ENCODE results near the gene CSNK1G1. TPM values are rescaled to one million over a fixed set of nuclear protein-coding genes. Genes with fewer than 3 reads are reported as not detected.

Gene CSNK1G1
- total RNA-seq, 2 donors from 2014 or later: 3.5 to 4.8 TPM

DNA sequence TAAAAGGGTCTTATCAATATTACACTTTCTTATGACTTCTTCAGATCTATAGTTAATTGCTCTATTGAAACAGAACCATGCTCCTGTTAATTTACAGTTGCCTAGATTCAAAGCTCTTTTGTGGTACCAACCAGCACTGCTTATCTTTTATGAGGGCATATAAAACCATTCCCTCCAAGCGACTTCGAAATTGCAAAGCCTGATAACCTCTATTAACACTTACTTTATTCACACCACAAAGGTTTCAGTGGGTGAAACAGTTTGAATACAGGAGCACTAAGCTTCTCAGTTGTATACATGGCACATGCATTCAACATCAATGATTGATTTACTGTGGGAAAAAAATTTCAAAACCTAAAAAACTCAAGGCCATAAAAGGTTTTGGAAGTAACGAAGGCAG is 118.3 kb downstream of the CSNK1G1 start:
- H3K27ac ChIP-seq: no peak overlapping the region
- no peaks in the 10 kb centered on the region for H3K27me3 ChIP-seq
- no peaks in the 10 kb centered on the region for H3K36me3 ChIP-seq
- TF ChIP-seq, protein P1, sequence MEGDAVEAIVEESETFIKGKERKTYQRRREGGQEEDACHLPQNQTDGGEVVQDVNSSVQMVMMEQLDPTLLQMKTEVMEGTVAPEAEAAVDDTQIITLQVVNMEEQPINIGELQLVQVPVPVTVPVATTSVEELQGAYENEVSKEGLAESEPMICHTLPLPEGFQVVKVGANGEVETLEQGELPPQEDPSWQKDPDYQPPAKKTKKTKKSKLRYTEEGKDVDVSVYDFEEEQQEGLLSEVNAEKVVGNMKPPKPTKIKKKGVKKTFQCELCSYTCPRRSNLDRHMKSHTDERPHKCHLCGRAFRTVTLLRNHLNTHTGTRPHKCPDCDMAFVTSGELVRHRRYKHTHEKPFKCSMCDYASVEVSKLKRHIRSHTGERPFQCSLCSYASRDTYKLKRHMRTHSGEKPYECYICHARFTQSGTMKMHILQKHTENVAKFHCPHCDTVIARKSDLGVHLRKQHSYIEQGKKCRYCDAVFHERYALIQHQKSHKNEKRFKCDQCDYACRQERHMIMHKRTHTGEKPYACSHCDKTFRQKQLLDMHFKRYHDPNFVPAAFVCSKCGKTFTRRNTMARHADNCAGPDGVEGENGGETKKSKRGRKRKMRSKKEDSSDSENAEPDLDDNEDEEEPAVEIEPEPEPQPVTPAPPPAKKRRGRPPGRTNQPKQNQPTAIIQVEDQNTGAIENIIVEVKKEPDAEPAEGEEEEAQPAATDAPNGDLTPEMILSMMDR (IDR thresholded peaks at IDR 0.05): no peak
- no peak for DNase-seq (ENCODE audit: low spot score)
- H3K4me3 ChIP-seq: no peak overlapping the region
- H3K9me3 ChIP-seq: no peaks in the 10 kb centered on the region
- no peaks in the 10 kb centered on the region for H3K4me1 ChIP-seq

GRCh38 chr15:64236156-64236894 is 119.6 kb downstream of the CSNK1G1 start:
- Histone ChIP-seq H3K4me3 (no peak overlapping the region), H3K27ac (no peak overlapping the region), H3K4me1 (no peaks in the 10 kb centered on the region), H3K27me3 (no peaks in the 10 kb centered on the region), H3K9me3 (no peaks in the 10 kb centered on the region), H3K36me3 (no peaks in the 10 kb centered on the region)
- no peak for DNase-seq (ENCODE audit: low spot score)
- TF ChIP-seq, protein P1 (IDR thresholded peaks at IDR 0.05): no peak

GRCh38 chr15:64235552-64235951 is 120.4 kb downstream of the CSNK1G1 start:
- Histone ChIP-seq H3K27me3 (no peaks in the 10 kb centered on the region), H3K4me1 (no peaks in the 10 kb centered on the region), H3K9me3 (no peaks in the 10 kb centered on the region), H3K36me3 (no peaks in the 10 kb centered on the region), H3K4me3 (no peak overlapping the region), H3K27ac (no peak overlapping the region)
- TF ChIP-seq, protein P1 (IDR thresholded peaks at IDR 0.05): no peak
- no peak for DNase-seq (ENCODE audit: low spot score)

DNA sequence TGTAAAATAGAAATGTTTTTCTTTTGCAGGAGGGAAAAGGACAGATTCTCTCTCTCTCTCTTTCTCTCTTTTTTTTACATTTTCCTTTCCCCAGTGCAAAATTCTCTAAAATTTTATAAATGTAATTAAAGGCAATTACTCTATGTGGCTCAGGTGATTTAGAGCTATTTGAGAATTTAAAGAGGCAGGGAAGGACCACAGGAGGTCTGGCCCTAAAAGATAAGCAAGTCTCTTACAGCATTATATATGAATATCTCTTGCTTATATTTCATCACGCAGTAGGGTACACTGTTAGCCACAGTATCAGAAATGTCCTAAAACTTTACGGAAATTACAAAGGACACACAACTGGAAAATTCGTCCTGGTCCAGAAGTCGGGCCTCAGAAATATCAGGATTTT is 122.7 kb downstream of the CSNK1G1 start:
- H3K4me1 ChIP-seq: no peaks in the 10 kb centered on the region

GRCh38 chr15:64232400-64232799 is 123.6 kb downstream of the CSNK1G1 start:
- H3K9me3 ChIP-seq: no peaks in the 10 kb centered on the region
- H3K36me3 ChIP-seq: no peaks in the 10 kb centered on the region
- no peak overlapping the region for H3K27ac ChIP-seq
- DNase-seq (ENCODE audit: low spot score): no peak
- no peaks in the 10 kb centered on the region for H3K27me3 ChIP-seq
- H3K4me3 ChIP-seq: no peak overlapping the region
- TF ChIP-seq, protein P1 (IDR thresholded peaks at IDR 0.05): no peak
- H3K4me1 ChIP-seq: no peaks in the 10 kb centered on the region

More for the DNA sequence above, 122.7 kb downstream of the CSNK1G1 start:
- Histone ChIP-seq H3K27ac (no peak overlapping the region), H3K4me3 (no peak overlapping the region), H3K36me3 (no peaks in the 10 kb centered on the region), H3K27me3 (no peaks in the 10 kb centered on the region), H3K9me3 (no peaks in the 10 kb centered on the region)
- DNase-seq (ENCODE audit: low spot score): no peak
- TF ChIP-seq, protein P1 (IDR thresholded peaks at IDR 0.05): no peak
